GM18873 (cell line): ENCODE data around the gene SDCCAG8.

ENCODE experiments used
- ATAC-seq: cut with Tn5 transposase; IDR thresholded peaks from one replicate; pipeline ENCODE4 v1.9.1; 2021; ENCODE audit warnings: mild to moderate bottlenecking, moderate library complexity, moderate number of reproducible peaks; ENCODE audit not compliant: unreplicated experiment, low FRiP score

The SDCCAG8 gene

DNA sequence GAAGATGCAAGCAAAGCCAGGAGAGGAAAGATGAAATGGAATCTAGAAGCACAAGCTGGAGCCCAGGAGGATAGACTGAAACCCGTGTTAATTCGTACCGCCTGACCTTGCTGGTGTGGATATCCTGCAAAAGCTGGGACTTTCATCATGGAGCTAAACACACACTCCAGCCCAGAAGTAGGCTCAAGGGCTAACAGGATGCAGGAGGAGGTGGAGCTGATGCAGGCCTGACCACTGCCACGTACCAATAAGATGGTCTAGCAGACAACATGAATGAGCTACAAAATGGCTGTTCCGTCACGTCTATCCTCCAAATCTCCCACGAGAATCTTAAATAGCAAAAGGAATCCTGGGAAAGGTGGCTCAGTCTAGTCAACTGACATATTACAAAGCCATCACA is 270.3 kb downstream of the SDCCAG8 start:
- ATAC-seq, result no peak

DNA sequence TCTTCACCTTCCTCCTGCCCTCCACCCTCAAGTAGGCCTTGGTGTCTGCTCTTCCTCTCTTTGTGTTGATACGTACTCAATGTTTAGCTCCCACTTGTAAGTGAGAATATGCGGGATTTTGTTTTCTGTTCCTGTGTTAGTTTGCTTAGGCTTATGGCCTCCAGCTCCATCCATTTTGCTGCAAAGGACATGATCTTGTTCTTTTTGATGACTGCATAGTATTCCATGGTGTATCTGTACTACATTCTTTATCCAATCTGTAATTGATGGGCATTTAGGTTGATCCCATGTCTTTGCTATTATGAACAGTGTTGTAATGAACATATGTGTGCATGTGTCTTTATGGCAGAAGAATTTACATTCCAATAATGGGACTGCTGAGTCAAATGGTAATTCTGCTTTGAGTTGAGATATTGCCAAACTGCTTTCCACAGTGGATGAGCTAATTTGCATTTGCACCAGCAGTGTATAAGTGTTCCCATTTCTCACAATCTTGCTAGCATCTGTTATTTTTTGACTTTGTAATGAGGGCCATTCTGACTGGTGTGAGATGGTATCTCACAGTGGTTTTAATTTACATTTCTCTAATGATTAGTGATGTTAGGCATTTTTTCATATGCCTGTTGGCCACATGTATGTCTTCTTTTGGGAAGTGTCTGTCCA is 272.7 kb downstream of the SDCCAG8 start:
- no peak for ATAC-seq

DNA sequence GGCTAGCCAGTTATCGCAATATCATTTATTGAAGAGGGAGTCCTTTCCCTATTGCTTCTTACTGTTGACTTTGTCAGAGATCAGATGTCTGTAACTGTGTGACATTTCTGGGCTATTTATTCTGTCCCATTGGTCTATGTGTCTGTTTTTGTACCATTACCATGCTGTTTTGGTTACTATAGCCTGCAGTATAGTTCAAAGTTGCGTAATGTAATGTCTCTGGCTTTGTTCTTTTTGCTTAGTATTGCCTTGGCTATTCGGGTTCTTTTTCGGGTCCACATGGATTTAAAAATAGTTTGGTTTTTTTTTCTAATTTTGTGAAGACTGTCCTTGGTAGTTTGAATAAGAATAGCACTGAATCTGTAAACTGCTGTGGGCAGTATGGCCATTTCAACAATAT is 273.7 kb downstream of the SDCCAG8 start:
- no peak for ATAC-seq

DNA sequence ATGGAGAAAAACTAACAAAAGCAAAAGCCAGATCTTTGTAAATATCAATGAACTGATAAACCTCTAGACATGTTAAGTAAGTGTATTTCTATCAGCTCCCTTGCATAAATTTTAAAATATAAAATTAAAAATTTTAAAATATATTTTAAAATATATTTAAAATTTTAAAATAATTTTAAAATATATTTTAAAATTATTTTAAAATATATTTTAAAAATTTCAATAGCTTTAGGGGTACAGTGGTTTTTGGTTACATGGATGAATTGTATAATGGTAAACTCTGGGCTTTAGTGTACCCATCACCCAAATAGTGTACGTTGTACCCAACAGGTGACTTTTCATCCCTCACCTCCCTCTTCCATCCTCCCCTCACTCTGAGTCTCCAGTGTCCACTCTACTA is 279.2 kb downstream of the SDCCAG8 start:
- ATAC-seq, result no peak

DNA sequence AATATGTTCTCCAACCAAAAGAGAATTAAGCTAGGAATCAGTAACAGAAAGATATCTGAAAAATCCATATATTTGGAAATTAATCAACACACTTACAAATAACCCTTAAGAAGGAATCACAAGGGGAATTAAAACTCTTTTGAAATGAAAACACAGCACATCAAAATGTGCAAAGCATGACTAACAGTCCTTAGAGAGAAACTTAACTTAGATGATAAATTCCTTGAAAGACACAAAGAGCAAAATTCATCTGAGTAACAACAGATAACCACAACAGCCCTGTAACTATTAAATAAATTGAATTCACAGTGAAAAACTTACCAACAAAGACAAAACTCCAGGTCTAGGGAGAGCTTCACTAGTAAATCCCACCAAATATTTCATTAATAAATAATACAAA is 283.8 kb downstream of the SDCCAG8 start:
- ATAC-seq, result no peak

DNA sequence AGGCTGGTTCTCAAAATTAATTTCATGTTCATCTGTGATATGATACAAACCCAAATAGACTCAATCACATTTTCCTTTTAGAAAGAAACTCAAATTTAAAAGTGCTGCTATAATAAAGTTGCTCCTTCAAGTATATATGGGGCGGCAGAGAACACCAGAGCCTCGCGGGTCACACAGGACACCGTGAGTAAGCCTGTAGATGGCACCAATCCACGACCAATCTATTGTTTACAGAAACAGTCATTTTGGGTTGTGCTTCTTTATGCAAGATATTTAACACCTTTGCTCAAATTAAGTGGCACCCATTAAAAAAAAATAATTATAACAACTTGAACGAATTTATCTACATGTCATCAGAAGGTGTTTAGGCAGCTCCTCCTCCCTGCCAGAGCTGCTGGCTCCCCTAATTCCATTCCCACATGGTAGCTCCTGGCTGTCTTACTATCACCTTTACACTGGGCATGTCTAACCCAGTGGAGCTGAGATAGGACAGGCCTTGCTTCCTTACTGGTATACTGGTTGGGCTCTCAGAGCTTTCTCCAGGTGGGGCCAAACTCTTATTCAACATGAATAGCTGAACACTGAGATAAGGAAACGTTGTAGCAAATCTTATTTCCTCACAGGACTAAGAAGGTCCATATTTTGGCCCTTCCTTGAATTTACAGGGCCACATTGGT is 287.0 kb downstream of the SDCCAG8 start:
- ATAC-seq, result no peak

DNA sequence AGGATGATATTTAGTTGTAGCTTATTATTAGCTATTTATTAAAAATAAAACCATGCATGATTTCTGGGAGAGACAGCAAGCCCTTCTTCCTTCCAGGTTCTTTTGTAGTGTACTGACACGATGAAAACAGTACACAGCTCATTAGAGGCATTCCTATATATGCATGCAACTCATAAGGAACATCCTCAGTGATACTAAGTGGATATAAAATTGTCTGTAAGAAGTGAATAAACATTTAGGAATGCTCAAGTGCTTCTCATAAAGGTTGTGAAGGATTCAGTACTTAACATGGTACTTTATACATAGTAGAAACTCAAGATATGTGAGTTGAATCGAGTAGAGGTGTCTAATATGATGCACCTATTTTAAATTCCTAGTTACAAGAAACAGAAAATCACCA is 287.7 kb downstream of the SDCCAG8 start:
- no peak for ATAC-seq

DNA sequence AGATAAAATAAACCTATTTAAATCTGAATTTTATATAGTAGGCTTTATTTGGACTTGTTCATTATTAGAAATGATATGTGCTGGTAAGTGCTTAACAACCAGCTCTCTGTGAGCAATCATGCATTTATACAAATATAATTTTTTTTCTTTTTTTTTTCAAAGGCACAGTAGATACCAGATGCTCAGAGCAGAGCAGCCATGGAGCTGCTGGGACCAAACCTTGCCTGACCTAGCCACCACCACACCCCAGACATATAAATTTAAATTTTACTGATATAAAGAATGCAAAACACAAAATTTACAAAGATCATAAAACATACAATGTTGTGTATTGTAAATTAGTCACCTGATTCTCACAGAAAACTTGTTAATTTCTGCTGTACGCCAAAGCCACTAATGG is 290.6 kb downstream of the SDCCAG8 start:
- ATAC-seq, result no peak

DNA sequence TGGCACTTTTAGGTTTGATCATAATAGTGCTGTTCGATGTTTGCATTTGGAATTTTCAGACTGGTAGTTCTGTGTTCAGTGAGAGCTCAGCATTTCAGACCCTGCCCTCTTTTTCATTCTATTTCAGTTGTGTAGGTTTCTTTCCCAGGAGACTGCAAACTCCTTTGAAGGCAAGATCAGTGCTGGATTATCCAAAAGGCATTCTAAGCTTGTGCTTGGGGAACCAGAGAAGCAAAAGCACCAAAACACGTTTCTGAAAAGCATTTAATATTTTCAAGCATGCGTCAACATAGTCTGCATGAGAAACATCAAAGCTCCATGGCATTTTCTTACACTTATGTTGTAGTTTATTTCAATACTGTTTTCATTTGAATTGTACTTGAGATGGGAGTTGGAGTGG is 292.1 kb downstream of the SDCCAG8 start:
- no peak for ATAC-seq

DNA sequence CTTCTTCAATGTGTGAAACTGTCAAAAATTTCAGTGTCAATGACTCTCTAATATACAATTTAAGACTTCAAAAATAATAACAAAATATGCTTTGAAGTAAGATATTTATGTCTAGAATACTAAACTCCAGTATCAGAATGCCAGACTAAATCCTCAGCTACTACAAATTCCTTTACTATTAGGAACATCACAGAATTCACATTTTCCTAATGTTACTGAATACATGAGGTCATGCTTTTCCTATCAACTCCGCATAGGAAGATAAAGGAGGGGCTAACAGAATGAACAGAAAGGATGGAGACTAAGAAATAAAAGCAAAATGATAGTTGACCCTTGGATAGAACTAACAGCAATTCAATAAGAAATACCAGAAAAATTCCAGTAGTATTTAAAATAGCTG is 292.7 kb downstream of the SDCCAG8 start:
- no peak for ATAC-seq

DNA sequence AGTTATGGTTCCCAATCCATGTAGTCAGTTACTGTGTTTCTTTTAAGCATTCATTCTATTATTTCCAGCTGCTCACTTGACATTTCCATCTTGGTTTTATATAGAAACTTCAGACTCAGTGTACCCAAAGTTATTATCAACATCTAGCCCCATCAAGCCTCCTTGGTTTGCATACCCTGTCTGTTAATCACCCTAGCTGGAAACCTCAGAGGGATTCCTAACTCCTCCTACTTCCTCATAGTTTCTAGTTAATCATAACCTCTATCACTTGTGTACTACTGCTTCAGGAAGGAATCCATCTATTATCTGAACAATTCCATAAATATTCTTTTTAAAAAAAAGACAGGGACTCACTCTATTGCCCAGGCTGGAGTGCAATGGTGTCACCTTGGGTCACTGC is 293.3 kb downstream of the SDCCAG8 start:
- no peak for ATAC-seq
